Caki2 (cell line): Measurements from ENCODE around the gene BBS5. TPM values are rescaled to one million over a fixed set of nuclear protein-coding genes. Genes with fewer than 3 reads are reported as not detected.
"Not testable (repeated sequence)": the region's sequence is repeated elsewhere in the genome, so short reads cannot be mapped to it uniquely, and the experiment has no call there.

ENCODE experiments used
- DNase-seq: peaks from one replicate; pipeline ENCODE4 v3.0.0-alpha.2; 2015; ENCODE audit warnings: low read depth
- in situ Hi-C: cut with HindIII; loops from 2 replicates; pipeline ENCODE4 v1.10.0; 2016; ENCODE audit warnings: low sequenced_read_pairs, low pct_unique_long_range_greater_than_20kb, mixed read lengths
- total RNA-seq: library from RNA; depleted of rRNA; stranded (reverse); fragments of >200 nt; shearing (Covaris generic); gene quantifications from 2 replicates; pipeline ENCODE4 v1.2.3, GENCODE V29; 2014; ENCODE audit warnings: low replicate concordance; rRNA removed

The BBS5 gene
- total RNA-seq, 1 experiment from 2014 or later, result 2.0 TPM

- no peak for DNase-seq
- in situ Hi-C loops, result no loop called here
Measured at GRCh38 chr2:169523681-169524080, 44.4 kb downstream of the BBS5 start.

- in situ Hi-C loops, result no loop called here
Measured at GRCh38 chr2:169525434-169525833, 46.1 kb downstream of the BBS5 start.

GRCh38 chr2:169526451-169526850, 47.2 kb downstream of the BBS5 start:
- in situ Hi-C loops, result no loop called here
- no peak for DNase-seq

More at GRCh38 chr2:169525434-169525833, 46.1 kb downstream of the BBS5 start:
- DNase-seq, result peak; percentile 18

- in situ Hi-C loops, result no loop called here
- DNase-seq, result peak; percentile 38
Measured at GRCh38 chr2:169528271-169528701, 49.0 kb downstream of the BBS5 start.

GRCh38 chr2:169539460-169539859, 60.2 kb downstream of the BBS5 start:
- in situ Hi-C loops, DNase-seq: not testable (repeated sequence)

- DNase-seq, result no peak
- in situ Hi-C loops, result no loop called here
Measured at GRCh38 chr2:169540146-169540545, 60.9 kb downstream of the BBS5 start.

- no peak for DNase-seq
- in situ Hi-C loops, result no loop called here
Measured at GRCh38 chr2:169542433-169542832, 63.1 kb downstream of the BBS5 start.

GRCh38 chr2:169546756-169547155, 67.5 kb downstream of the BBS5 start:
- no peak for DNase-seq
- in situ Hi-C loops, result no loop called here

Other genes starting within 250 kb of the BBS5 start
- gene LRP2, start 117.0 kb upstream of the BBS5 start, total RNA-seq, result not detected in 2 replicates
- gene KLHL41, start 30.2 kb downstream of the BBS5 start, total RNA-seq, result not detected in 2 replicates
- gene FASTKD1, start 94.4 kb downstream of the BBS5 start, total RNA-seq, result 10.8 and 14.0 TPM in 2 replicates
- gene PPIG, start 104.9 kb downstream of the BBS5 start, total RNA-seq, result 11.7 and 21.1 TPM in 2 replicates
- gene CFAP210, start 214.9 kb downstream of the BBS5 start, total RNA-seq, result not detected in 2 replicates
- gene PHOSPHO2, start 215.0 kb downstream of the BBS5 start, total RNA-seq, result 7.5 and 10.8 TPM in 2 replicates